Measurements from ENCODE around the gene TEX12. TPM values are rescaled to one million over a fixed set of nuclear protein-coding genes. Genes with fewer than 3 reads are reported as not detected.

The TEX12 gene
- 0.25 TPM in 1 of 2 replicates, not detected in the other for total RNA-seq

GRCh38 chr11:112167145-112167544 is at the start of gene TEX12:
Gene TEX12, plus strand, starts transcription at chr11:112167372. Its CDS starts 1,897 bp downstream, at chr11:112169269.

GRCh38 chr11:112163875-112164685 is 3.1 kb upstream of the TEX12 start, which contains the start of gene IL18:
Gene IL18, minus strand, starts transcription at chr11:112164094. Its CDS starts 9,041 bp downstream, at chr11:112155053.

GRCh38 chr11:112174789-112175598 is 7.8 kb downstream of the TEX12 start, which contains the start of gene BCO2:
Gene BCO2, plus strand, starts transcription at chr11:112175512. Its CDS starts 90 bp downstream, at chr11:112175602.

Other genes with a start within 250 kb of the TEX12 start
- gene C11orf52, start 248.5 kb upstream of the TEX12 start, total RNA-seq = 1.6 and 5.2 TPM in 2 replicates
- 13.4 and 20.9 TPM in 2 replicates for gene DIXDC1, start 230.0 kb upstream of the TEX12 start, total RNA-seq
- 25.1 and 46.8 TPM in 2 replicates for gene DLAT, start 142.0 kb upstream of the TEX12 start, total RNA-seq
- 0.51 and 0.98 TPM in 2 replicates for gene PIH1D2, start 93.4 kb upstream of the TEX12 start, total RNA-seq
- gene NKAPD1, start 93.1 kb upstream of the TEX12 start, total RNA-seq = 6.8 and 10.5 TPM in 2 replicates
- 58.6 and 70.9 TPM in 2 replicates for gene TIMM8B, start 80.6 kb upstream of the TEX12 start, total RNA-seq
- 96.5 and 112 TPM in 2 replicates for gene SDHD, start 80.5 kb upstream of the TEX12 start, total RNA-seq
- 19.9 and 54.5 TPM in 2 replicates for gene IL18, start 3.3 kb upstream of the TEX12 start, total RNA-seq
- gene BCO2, start 8.1 kb downstream of the TEX12 start, total RNA-seq = 1.8 and 2.1 TPM in 2 replicates
- gene PTS, start 59.1 kb downstream of the TEX12 start, total RNA-seq = 19.5 and 23.3 TPM in 2 replicates
- gene PLET1, start 93.5 kb downstream of the TEX12 start, total RNA-seq = not detected in 2 replicates

Data from mesangial cell (primary cell).